HG03097 (cell line): ENCODE data around the gene CKS1B.
A peak's percentile ranks its signal among the peaks of the same experiment; 100 is the strongest.
"Not testable (repeated sequence)": the region's sequence is repeated elsewhere in the genome, so short reads cannot be mapped to it uniquely, and the experiment has no call there.

Source experiments
- ATAC-seq: cut with Tn5 transposase; IDR thresholded peaks from one replicate; pipeline ENCODE4 v1.9.1; 2021; ENCODE audit not compliant: unreplicated experiment, low FRiP score

The CKS1B gene

DNA sequence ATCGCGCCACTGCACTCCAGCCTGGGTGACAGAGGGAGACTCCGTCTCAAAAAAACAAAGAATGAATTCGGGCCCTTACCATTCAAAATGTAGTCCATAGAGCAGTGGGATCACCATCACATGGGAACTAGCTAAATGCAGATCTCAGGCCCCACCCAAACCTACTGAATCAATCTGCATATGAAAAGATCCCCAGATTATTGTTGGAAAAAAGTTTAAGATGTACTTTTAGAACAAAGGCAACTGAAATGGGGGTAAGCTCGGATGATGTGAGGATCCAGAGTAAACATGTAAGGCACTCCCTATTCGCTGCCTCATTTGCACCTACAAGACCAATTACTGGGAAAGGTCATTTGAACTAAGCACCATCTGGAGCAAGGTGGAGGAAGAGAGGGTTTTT is 7.9 kb downstream of the CKS1B start:
- no peak for ATAC-seq

DNA sequence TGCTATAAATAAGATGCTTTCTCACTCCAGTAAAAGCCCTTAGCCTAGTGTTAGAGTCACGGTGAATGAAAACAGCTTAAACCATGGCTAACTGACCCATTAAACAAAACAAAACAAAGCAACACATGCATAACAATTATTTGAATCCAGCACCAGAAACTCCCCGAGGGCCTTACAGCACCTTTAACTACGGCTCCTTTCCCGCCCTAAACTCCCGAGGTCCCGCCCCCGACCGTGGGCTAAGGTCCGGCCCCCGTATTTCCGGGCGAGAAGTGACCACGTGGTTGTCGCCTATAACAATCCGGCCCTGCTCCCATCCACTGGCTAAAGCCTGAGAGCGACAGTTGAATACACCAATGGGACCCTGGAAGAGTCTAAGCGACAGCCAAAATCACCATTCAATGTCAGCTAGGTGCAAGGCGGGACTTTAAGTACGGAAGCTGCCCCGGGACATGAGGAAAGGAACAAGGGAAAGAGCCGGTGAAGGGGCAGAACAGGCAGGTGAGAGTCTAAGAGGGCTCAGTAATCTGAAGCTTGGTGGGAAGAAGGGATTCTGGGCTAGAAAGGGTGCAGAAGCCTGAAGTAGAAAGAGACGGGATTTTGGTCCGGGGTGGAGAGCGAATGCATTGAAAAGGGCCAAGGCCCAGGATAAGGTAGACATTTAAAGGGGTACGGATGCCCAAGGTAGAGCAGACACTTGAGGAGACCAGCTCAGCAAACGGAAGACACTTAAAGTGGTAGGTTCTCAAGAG is 8.6 kb downstream of the CKS1B start, which contains the start of gene FLAD1:
FLAD1 (plus strand) TSS at position 448 of the 752 bp plus-strand sequence. CDS start 351 bp downstream, outside the sequence.
- ATAC-seq = peak; percentile 96

DNA sequence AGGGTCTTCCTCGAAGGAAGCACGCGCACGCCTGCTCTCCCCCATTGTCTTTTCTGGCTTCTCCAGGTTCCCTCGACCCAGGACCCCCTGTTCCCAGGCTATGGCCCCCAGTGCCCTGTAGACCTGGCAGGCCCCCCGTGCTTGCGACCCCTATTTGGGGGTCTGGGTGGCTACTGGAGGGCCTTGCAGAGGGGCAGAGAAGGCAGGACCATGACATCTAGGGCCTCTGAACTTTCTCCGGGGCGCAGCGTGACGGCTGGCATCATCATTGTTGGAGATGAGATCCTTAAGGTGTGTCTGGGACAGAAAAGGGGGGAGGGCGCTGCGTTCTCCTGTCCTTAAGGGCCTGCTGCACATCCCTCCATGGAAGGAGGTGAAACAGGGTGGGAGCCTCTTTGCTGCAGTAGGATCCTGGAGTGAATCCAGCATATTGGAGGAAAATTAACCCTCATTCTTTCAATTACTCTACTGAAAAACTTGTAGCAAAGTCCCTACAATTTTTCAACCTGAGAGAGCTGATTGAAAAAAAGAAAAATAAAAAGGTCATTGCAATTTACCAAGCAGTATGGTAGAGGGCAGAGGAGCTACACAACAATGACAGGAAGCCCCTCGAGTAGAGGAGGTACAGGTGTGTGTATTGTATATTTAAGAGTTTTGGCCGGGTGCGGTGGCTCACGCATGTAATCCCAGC is 9.4 kb downstream of the CKS1B start:
- ATAC-seq = no peak

DNA sequence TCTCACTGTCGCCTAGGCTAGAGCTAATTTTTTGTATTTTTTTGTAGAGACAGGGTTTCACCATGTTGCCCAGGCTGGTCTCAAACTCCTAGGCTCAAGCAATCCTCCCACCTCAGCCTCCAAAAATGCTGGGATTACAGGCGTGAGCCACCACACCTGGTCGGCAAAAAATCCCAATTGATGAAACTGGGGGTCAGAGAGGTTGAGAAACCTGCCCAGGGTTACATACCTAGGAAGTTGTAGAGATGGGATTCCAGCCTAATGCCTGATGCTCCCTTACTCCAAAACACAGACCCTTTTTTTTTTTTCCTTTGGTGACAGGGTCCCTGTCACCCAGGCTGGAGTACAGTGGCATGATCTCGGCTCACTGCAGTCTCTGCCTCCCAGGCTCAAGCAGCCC is 12.3 kb downstream of the CKS1B start:
- ATAC-seq = not testable (repeated sequence)

DNA sequence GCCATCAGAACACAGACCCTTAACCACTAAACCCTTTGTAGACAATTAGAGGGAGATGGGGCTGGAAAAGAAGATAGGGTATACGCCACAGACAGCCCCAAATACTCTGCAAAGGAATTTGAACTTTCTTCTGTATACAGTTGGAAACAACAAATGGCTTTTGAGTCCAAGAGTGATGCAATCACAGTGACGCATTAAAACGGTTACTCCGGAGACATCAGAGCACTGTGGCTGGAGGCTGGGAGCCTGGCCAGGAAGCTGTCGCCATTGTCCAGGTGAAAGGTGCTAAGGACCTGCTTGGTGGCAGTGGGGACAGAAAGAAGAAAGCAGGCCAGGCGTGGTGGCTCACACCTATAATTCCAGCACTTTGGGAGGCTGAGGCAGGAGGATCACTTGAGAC is 12.8 kb downstream of the CKS1B start:
- ATAC-seq = no peak

DNA sequence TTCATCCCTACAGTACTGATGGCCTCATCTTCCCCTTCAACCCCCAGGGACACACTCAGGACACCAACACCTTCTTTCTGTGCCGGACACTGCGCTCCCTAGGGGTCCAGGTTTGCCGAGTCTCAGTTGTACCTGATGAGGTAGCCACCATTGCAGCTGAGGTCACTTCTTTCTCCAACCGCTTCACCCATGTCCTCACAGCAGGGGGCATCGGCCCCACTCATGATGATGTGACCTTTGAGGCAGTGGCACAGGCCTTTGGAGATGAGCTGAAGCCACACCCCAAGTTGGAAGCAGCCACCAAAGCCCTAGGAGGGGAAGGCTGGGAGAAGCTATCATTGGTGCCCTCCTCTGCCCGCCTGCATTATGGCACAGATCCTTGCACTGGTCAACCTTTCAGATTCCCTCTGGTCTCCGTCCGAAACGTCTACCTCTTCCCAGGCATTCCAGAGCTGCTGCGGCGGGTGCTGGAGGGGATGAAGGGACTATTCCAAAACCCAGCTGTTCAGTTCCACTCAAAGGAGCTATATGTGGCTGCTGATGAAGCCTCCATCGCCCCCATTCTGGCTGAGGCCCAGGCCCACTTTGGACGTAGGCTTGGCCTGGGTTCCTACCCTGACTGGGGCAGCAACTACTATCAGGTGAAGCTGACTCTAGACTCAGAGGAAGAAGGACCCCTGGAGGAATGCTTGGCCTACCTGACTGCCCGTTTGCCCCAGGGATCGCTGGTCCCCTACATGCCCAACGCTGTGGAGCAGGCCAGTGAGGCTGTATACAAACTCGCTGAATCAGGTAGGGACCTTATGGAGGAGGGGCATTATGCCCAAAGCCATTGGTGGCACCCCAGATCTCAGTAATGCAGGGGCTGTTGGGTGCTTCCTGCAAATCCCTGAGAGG is 13.8 kb downstream of the CKS1B start:
- ATAC-seq = no peak

DNA sequence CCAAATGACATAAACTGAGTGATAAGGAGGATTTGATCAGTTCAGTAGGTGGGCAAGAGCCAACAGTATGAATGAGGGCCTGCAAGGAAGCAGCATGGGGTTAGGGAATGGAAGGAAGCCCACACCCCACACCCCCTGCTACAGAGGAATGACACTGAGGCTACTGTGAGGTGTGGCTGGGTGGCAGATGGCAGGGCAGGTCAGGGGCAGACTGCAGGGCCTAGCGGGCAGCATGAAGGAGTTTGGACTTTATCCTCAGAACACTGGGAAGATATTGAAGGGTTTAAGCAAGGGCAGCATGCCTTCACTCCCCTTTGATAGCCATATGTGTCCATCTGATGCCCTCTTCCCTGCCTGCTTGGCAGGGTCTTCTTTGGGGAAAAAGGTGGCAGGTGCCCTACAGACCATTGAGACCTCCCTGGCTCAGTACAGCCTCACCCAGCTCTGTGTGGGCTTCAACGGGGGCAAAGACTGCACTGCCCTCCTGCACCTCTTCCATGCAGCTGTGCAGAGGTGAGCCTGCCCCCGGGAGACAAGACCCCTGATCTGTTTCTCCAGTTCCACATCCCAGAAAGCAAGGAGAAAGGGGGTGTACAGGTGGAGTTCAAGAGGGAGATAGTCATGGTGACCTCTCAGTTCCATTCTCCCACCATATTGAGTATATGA is 14.8 kb downstream of the CKS1B start:
- no peak for ATAC-seq

DNA sequence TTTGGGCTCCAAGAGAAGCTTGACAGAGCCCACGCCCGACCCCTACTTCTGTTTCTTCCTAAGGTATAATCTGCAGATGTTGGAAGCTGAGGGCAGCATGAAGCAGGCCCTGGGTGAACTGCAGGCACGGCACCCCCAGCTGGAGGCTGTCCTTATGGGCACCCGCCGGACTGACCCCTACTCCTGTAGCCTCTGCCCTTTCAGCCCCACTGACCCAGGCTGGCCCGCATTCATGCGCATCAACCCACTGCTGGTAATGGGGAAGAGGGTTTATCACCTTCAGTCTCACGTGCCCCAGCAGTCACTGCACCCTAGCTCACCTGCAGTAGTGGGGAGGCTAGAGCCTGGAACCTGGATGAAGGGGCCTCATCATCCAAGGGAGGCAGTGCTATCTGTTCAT is 15.8 kb downstream of the CKS1B start:
- ATAC-seq = no peak

DNA sequence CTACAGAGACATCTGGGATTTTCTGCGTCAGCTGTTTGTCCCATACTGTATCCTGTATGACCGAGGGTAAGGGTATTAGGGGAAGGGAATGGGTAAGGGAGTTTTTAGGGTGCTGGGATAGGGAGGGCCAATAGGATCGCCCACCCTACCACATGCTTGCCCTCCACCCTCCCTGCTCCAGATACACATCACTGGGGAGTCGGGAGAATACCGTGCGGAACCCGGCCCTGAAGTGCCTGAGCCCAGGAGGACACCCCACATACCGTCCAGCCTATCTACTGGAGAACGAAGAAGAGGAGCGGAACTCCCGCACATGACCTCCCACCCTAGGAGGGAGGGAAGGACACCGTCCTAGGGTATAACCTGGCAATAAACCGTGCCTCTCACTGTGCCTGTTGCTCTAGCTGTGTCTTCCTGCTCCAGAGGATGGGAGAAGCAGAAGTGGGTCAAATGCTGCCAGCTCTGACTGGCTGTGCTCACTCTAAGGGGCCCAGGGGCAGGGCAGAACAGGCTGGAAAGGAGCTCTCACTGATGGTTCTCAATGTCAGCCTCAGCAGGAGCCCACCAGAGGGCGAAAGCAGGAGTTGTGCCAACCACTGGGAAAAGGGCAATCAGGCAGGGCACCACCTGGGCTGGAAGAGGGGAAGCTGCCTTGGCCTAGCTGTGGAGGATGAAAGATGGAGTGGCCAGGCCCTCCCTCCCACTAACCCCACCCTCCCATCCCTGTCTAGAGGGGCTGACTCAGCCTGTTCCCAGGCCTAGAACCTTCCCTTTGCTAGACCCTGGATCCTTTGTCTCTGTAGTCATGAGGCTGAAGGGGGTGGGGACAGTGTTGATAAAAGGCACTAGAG is 18.5 kb downstream of the CKS1B start:
- no peak for ATAC-seq

DNA sequence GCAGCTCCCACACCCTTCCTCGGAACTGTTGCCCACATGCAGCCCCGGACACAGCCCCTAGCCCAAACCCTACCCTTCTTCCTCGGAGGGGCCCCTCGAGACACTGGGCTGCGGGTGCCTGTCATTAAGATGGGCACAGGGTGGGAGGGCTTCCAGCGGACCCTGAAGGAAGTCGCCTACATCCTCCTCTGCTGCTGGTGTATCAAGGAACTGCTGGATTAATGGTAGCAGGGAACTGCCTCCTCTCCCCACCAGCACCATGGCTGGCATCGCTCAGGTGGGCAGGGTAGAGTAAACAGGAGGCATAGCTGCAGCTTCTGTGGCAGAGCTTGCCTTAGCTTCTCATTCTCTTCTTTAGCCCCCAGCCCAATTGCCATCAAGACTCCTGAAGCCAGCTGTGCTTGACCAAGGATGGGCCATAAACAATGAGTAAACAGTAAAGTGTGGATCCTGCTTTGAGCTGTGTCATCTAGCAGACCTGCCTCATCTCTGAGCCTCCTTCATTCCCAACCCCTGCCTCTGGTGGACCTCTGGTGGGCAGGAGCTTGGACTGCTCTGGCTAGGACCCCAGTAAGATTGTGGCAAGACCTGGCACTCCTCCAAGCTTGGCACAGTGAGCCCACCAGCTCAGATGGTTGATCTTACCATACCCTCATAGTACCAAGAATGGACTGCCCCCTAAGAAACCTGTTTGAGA is 19.2 kb downstream of the CKS1B start, which contains the start of gene LENEP:
LENEP (plus strand) TSS at position 15 of the 697 bp plus-strand sequence; CDS start at position 37, 22 bp downstream.
- no peak for ATAC-seq

DNA sequence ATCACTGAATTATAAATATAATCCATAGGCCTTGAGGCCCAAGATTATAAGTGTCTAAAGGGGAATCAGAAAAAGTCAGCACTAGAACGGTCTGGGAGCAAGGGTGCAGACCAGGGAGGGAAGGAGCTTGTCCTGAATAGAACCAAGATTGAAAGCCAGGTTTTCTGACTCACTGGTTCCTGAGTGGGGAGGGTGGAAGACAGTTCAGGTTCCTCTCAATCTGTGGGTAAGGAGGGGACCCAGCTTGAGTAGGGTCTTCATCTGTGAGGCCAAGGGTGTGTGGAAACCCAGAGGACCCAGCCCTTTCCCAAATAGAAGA is 19.7 kb downstream of the CKS1B start:
- no peak for ATAC-seq

DNA sequence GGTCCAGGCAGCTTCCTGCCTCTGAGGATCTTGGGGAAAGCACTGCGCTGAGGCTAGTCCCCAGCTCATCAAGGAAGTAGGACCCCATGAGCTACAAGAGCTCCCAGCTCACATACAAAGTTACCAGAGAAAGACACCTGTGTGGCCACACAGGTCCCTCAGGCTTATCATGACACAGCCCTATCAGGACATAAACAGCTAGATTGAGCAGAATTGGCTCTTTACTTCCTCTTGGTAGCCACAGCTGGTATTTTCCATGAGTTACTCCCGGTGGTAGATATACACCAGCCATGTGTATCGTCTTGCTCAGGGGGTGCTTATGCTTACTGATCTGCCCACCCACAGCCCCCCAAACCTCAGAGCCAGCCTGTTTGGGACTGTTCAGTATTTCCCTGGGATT is 20.1 kb downstream of the CKS1B start:
- ATAC-seq = no peak

DNA sequence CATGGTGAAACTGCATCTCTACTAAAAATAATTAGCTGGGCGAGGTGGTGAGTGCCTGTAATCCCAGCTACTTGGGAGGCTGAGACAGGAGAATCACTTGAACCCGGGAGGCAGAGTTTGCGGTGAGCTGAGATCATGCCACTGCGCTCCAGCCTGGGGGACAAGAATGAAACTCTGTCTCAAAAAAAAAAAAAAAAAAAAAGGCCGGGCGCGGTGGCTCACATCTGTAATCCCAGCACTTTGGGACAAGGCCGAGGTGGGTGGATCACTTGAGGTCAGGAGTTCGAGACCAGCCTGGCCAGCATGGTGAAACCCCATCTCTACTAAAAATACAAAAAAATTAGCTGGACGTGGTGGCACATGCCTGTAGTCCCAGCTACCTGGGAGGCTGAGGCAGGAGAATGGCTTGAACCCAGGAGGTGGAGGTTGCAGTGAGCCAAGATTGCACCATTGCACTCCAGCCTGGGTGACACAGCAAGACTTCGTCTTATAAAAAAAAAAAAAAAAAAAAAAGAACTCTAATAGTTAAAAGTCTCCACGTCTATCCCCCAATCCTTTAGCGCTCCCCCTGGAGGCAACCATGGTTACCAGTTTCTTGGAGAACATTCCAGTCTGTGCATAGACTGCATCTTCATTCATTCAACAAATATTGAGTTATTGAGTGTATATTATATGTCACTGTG is 21.0 kb downstream of the CKS1B start:
- not testable (repeated sequence) for ATAC-seq

DNA sequence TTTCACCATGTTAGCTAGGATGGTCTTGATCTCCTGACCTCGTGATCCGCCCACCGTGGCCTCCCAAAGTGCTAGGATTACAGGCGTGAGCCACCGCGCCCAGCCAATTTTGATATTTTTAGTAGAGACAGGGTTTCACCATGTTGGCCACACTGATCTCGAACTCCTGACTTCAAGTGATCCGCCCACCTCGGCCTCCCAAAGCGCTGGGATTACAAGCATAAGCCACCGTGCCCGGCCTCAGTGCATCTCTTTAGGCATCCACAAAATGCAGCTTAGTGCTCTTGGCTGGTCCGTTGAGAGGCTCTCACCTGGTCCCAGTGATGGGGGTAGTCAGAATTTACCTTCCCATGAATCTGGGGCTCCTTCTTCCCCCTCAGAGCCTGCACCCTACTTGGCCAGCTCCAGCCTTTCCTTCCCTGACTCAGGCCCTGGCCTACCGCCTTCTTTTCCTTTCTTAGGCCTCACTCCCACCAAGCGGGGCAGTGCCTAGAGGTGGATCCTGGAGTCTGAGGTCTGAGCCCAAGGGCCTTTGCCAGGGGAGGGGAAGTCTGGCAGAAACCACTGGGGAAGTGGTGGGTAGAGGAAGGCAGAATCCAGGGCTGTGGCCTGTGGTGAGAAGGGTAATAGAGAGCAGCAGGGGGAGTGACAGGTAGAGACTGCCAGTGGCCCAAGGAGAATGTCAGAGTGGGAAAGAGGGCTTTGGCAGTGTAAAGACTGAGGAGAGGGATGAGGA is 22.7 kb downstream of the CKS1B start:
- no peak for ATAC-seq

DNA sequence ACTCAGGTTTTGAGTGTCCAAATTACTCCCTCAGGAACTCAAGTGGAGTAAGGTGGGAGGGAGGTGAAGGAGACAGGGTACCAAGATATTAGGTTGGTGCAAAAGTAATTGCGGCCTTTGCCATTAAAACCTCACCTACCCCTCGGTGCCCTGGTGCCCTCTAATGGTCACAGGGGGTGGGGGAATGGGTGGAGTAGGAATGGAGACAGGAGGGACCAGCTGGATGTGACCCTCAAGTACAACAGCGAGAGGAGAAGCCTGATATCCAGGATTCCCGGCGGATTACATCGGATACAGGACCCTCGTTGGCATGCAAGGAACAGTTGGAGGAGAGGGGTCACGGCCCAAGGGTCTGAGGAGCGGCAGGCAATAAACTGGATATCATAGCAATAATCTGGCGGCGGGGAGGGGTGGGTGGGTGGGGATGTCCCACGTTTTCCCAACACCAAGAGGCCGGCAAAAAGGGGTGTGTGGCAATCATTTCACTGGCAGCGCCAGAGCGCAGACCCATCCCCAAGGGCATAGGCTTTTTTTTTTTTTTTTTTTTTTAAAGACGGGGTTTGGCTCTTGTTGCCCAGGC is 23.8 kb downstream of the CKS1B start:
- no peak for ATAC-seq

DNA sequence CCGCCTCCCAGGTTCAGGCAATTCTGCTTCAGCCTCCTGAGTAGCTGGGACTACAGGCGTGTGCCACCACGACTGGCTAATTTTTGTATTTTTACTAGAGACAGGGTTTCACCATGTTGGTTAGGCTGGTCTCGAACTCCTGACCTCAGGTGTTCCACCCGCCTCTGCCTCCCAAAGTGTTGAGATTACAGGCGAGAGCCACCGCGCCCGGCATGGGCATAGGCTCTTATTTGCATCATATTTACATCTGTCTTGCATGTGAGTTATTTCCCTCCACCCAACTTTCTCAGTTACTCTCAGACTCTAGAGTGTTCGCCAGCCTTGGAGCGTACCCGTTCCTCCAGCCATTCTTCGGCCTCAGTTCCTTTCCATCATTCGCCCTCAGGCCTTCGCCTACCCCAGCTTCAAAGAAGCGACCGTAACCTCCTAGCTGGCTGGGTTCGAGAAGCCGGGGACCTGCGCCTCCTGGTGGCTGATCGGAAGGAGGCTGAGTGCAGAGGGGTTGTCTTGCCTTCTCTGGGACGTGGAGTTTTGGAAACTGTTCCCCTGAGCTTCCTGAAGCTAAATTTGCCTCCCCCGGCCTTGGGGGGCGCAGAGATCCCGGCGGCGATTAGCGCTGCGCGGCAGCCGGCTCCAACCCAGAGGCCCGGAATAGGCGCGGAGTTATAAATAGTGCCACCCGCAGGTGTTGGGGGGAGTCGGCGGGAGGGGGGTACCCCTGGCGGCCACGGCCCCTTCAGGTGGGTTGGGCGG is 24.5 kb downstream of the CKS1B start:
- ATAC-seq = no peak
